Right hindlimb (tissue), 1 donor: ENCODE data around the gene RNU1-1.
"Not testable (repeated sequence)": the region's sequence is repeated elsewhere in the genome, so short reads cannot be mapped to it uniquely, and the experiment has no call there.

Experiments
- DNase-seq: peaks from one replicate; pipeline ENCODE4 v3.0.0-alpha.2; 2018

RNU1-1 gene

DNA sequence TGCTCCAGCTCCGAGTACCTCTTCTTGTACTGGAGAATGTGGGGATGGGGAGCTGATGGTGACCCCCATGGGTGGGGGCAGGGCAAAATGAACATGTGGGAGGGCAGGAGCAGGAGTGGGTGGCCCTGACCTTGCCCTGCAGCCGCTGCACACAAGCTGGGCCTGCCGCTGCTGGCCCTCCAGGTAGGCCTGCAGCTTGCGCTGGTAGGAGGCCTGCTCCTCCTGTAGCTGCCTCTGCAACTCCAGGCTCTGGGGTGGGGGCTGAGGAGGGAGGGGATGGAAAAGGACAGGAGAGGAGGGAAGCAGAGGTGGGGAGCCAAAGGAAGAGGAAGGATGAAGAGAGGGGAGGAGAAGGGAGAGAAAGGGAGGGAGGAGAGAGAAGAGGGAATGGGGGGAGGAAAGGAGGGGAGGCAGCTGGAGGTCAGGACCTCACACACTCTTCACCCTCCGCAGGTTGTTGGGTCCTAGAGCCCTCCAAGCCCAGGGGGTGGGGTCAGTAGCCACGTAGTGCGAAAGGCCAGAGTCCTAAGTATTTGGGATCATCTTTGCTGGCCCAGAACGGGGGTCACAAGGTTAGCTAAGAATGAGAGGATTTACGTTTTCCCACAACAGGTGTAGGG lies 22.9 kb downstream of the RNU1-1 start:
- DNase-seq, result no peak

DNA sequence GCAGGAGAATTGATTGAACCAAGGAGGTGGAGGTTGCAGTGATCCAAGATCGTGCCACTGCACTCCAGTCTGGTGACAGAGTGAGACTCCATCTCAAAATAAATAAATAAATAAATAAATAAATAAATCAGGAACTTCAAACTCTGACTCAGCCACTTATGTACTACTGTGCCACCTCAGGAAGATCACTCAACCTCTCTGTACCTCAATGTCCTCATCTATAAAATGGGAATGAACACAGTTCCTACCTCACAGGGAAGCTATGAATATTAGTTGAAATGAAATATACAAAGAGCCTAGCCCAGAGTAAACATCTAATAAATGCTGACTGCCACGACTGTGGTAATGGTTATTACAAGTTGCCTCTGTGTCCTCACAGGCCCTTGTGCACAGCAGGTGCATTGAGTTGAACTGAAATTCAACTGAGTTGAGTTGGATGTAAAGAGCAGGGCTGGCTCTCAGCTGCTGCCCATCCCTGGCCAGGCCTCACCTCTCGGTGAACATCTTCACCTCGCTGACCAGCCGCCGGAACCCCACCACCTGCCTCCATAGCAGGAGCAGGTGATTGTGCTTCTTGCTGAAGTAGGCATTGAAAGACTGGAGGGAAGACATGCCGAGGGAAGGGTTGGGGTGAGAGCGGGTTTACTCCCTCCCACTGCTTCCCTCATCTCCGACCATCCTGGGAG lies 24.7 kb downstream of the RNU1-1 start:
- DNase-seq, result not testable (repeated sequence)

DNA sequence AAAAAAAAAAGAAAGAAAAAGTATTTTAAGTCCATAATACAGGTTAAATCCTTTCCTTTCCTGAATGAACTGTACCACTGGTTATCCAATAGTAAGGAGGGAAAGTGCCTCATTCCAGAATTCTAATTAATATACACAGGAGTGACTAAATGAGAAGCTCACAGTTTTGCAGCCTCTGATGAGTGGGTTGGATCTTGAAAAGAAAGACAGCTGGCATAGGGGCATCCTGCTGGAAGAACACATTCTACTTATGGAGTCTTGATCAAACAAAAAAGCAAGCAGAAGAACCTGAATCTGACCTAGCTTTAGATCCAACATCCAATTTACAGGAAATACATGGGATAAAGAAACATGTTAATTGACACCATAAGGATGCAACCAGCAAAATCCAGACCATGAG lies 27.1 kb downstream of the RNU1-1 start:
- DNase-seq, result not testable (repeated sequence)

DNA sequence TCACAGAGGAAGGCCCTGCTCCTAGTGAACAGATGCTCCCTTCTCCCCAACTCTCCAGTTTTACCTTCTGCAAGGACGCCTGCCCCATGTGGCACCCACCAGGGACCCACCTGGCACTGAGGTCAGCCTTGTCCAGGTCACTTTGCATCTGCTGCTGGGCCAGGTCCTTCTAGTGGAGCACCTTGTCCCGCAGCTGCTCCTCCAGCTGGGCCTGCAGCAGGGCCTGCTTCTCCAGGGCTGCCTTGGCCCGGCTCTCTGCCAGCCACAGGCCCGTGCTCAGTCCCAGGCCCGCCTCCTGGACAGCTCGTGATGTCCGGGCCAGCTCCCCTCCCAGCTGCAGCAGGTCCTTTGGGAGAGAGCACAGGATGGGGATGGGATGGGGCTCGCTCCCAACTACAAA lies 27.8 kb downstream of the RNU1-1 start:
- DNase-seq, result not testable (repeated sequence)

DNA sequence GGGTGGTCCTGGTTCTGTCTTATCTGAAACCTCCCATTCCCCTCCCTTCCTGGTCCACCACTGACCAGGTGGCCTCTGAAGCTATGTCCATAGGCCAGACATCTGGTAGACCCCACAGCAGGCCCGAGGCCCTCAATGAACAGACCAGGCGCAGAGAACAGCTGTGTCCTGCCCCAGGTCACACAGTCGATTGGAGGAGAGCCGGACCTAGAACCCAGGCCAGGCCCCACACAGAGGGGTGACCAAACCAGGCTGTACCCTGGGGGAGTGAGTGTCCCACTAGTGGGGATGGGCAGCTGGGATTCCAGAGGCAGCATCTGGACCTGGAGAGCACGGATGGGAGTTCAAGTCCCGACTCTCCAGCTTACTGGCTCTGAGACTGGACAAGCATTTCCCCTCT lies 29.2 kb downstream of the RNU1-1 start:
- no peak for DNase-seq

DNA sequence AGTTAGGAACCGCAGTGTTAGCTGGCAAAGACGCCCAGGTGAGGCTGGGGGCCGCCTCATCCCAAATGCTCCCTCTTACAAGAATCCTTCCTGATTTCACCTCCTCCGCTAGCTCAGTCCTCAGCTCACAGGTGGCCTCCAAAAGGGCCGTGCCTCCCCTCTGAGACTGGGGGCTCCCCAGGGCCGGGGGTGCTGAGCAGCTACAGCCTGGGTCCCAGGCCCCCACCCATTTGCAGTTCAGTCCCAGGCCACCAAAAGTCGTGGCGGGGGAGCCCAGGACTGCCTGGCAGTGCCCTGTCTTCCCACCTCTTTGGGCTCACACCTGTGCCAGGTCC lies 29.6 kb downstream of the RNU1-1 start:
- DNase-seq, result no peak

DNA sequence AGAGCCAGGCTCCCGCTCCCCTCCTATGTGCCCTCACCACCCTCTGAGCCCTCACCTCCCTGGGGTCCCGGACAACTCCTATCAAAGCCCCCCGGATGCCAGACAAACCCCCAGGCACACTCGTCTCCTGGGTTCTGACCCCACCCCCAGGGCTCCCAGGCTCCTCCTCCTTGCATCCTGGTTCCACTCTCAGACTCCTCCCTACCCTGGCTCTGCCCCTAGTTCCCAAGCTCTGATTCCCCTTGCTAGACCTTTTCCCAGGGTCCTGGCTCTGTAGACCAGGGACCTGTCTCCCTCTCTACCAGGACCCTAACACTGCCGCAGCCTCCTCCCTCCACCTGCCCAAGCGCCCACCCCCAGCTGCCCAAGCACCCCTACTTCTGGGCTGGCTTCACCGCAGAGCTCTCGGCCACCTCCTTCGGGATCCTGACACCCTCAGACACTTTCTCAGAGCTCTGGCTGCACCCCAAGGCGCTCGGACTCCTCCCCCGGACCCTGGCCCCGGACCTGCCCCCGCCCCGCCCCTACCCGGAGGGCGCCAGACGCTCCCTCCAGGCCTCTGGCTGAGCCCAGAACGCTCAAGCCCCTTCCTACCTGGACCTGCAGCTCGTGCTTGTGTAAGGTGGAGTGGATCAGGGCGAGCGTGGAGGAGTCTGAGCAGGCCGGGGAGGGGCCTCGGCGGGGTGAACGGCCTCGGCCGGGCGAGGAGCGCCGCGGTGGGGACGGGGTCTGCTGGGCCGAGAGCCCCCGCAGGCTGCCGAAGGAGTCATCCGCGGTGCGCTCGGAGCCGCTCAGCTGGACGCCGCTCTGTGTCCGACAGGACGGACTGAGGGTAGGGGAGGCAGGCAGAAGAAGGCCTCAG lies 30.2 kb downstream of the RNU1-1 start:
- DNase-seq, result not testable (repeated sequence)

DNA sequence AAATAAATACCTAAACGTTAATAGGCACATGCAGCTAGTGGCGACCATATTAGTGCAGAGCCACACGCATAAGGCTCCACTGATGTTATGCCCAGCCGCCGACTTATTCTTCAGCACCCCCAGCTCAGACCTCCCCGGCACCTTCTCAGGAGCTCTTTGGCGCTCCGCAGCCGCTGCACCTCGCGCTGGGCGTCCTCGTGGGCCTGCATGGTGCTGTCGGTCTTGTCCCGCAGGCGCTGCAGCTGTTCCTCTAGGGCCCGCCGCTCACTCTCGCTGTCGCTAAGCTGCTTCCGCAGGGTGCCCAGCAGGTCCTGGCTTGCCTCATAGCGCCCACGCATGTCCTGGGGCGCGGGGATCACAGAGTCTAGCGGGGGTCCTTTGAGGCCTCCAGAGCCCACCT lies 30.9 kb downstream of the RNU1-1 start:
- not testable (repeated sequence) for DNase-seq

DNA sequence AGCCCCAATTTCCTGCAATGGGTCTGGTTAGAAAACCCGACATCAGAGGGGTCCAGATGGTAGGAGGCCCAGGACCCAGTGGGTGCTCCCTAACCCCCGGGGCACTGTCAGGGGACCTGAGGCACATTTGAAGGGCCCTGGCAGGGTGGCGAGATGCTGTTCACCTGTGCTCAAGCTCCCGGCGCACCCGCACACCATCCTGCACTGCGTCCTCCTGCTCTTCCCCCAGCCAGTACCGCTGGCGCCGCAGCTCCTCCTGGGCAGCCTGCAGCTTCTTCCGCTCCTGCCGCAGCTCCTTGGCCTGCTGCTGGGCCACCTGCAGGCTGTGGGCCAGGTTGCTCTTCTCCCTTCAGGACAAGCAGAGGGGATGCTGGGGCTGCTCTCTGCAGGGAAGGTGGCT lies 36.0 kb downstream of the RNU1-1 start:
- DNase-seq, result no peak

DNA sequence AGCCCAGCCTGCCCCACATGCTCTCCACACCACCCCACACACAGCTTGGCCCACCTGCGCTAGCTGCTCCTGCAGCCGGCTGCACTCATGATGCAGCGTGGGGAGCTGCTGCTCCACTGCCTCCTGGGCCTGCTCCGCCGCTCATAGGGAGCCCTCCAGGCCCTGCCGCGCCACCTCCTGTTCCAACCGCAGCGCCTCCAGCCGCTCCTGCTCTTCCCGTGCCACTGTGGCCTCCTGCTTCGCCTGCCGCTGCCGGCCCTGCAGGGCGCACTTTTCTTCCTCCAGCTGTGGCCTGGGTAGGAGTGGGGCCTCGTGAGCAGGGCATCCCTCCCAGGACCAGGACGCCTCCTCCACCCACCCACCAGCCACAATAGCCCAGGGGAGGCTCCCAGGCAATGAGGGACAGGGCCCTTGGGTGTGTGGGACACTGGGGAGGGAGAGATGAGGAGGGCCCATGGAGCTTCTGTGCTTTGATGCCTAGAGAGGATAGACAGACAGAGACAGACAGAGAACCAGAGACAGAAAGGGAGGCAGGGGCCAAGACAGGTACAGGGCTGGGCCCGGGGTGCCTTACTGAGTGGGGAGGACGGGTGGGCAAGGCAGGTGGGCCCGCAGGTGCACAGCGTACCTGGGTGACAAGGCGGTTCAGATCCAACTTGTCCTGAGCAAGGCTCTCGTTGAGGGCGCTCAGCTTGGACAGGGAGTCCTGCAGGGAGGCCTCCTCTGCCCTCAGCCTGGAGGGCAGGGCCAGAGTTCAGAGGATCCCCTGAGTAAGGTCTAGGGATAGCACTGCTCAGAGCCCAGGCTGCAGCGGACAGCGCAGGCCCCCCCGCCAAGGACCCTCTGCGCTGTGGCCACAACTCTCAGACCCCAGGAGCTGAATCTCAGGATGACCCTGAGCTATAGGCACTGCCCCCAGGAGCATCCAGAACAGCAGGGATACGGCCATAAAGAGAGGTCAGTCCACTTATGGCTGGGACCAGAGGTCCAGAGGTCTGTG lies 38.0 kb downstream of the RNU1-1 start:
- not testable (repeated sequence) for DNase-seq

DNA sequence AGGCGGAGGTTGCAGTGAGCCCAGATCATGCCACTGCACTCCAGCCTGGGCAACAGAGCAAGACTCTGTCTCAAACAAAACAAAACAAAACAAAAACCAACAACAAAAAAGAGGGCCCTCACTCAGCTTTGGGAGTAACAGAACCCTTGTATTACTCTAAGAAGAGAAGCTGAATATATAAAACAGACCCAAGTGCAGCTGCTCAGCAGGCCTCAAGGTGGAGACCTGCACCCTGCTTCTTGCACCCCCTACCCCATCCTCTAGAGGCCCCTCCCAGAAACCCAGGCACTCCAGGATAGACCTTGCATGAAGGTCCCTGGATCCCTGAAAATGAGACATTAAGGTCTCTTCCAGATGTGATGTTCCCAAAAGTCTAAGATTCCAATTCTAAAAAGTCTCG lies 39.2 kb downstream of the RNU1-1 start:
- DNase-seq, result not testable (repeated sequence)

DNA sequence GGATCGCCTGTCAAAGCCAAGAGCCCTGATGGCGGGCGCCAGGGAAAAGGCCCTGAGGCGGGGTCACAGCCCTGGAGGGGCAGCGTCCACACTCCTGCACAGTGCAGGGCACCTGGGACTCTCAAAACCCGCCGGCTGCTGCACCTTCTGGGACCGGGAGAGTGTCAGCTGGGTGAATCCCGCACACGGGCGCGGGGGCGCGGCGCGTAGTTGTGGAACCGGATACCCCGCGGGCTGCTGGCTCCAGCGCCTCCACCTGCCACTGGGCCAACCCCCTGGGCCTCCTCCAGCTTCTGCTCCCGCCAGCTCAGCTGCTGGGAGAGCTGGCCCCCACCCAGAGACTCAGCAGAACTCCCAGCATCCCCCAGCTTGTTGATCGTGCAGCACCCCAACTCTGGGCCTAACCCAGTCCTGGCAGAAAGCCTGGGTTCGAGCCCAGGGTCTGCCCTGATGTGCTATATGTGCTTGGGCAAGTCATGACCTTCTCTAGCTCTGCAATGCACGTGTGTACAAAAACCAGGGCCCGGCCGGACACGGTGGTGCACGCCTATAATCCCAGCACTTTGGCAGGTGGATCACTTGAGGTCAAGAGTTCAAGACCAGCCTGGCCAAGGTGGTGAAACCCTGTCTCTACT lies 39.8 kb downstream of the RNU1-1 start:
- DNase-seq, result no peak

DNA sequence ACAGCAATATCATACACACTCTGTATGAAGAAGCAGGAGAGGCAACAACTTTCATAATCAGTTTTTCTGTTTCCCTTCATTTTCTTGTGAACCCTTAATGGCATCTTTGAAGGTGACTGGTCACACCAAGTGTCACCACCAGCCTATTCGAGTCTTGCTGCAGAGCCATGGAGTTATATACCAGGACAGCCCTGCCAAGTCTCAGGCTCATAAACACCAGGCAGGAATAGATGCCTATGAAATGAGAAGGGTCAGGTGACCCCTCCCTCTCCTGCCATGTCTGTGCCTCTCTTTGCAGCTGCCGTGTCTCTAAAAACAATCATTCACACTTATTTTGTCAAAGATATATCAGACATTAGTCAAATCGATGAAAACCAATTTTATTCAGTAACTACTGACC lies 45.5 kb downstream of the RNU1-1 start:
- DNase-seq, result no peak

DNA sequence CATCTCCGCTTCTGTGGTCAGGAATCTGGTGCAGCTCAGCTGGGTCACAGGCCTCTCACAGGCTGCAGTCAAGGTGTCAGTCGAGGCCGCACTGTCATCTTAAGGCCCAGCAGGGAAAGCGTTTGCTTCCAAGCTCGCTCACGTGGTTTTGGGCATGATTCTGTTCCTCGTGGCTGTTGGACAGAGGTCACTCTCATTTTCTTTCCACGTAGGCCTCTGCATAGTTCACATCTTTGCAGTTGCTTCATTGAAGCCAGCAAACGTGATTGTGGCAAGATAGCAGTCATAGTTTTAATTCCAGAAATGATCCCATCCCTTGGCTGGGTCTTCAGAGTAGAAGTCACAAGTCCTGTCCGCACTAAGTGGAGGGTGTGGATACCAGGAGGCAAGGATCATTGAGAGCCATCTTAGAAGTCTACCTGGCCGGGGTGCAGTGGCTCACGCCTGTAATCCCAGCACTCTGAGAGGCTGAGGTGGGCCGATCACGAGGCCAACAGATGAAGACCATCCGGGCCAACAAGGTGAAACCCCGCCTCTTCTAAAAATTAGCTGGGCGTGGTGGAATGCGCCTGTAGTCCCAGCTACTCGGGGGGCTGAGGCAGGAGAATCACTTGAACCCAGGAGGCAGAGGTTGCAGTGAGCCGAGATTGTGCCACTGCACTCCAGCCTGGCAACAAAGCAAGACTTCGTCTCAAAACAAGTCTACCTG lies 49.0 kb downstream of the RNU1-1 start:
- no peak for DNase-seq
